NCI-H2196 (cell line): ENCODE results near the gene OR10G3.

Experiments used
- DNase-seq: peaks from one replicate; lab custom pipeline; 2025; ENCODE audit not compliant: unreplicated experiment; lab: John Stamatoyannopoulos, UW

The OR10G3 gene

GRCh38 chr14:21535545-21536417 lies 44.1 kb downstream of the OR10G3 start:
- no peak for DNase-seq

GRCh38 chr14:21534576-21534975 lies 45.3 kb downstream of the OR10G3 start:
- no peak for DNase-seq

GRCh38 chr14:21533294-21533693 lies 46.6 kb downstream of the OR10G3 start:
- DNase-seq: no peak

GRCh38 chr14:21529515-21529914 lies 50.4 kb downstream of the OR10G3 start:
- no peak for DNase-seq

GRCh38 chr14:21528381-21529348 lies 51.2 kb downstream of the OR10G3 start:
- DNase-seq: peak; percentile 20

- no peak for DNase-seq
Observed at GRCh38 chr14:21527318-21527679, 52.6 kb downstream of the OR10G3 start.

GRCh38 chr14:21526672-21527317 lies 53.1 kb downstream of the OR10G3 start:
- DNase-seq: no peak

GRCh38 chr14:21525962-21526671 lies 53.8 kb downstream of the OR10G3 start, which contains the start of gene SALL2:
SALL2 (minus strand) TSS chr14:21526346; CDS start chr14:21526127, 219 bp downstream.
- DNase-seq: peak; percentile 87

- DNase-seq: peak; percentile 31
Observed at GRCh38 chr14:21525571-21525961, 54.3 kb downstream of the OR10G3 start.

GRCh38 chr14:21524575-21525490 lies 55.0 kb downstream of the OR10G3 start:
- no peak for DNase-seq

- no peak for DNase-seq
Observed at GRCh38 chr14:21523203-21523602, 56.7 kb downstream of the OR10G3 start.

GRCh38 chr14:21521501-21521900 lies 58.4 kb downstream of the OR10G3 start:
- DNase-seq: no peak

- no peak for DNase-seq
Observed at GRCh38 chr14:21520767-21521166, 59.1 kb downstream of the OR10G3 start.

- DNase-seq: no peak
Observed at GRCh38 chr14:21518725-21519124, 61.2 kb downstream of the OR10G3 start.
